GM10266 (cell line): ENCODE results near the gene PDCL2.

ENCODE experiments used
- DNase-seq: peaks from one replicate; pipeline ENCODE4 v3.0.0; 2012; ENCODE audit errors: extremely low spot score
- CTCF ChIP-seq: IDR thresholded peaks from 2 replicates; pipeline ENCODE4 v1.5.1; 2012; ENCODE audit warnings: mild to moderate bottlenecking, low read depth; ENCODE audit not compliant: control insufficient read depth, insufficient read depth; ENCODE audit errors: missing control alignments

The PDCL2 gene

GRCh38 chr4:55518442-55518841 lies 73.6 kb downstream of the PDCL2 start:
- no peak for DNase-seq
- TF ChIP-seq CTCF: no peak

- DNase-seq: no peak
- no peak for TF ChIP-seq CTCF
These were observed 74.4 kb downstream of the PDCL2 start for GRCh38 chr4:55517526-55518229.

- no peak for TF ChIP-seq CTCF
- DNase-seq: no peak
These were observed 79.0 kb downstream of the PDCL2 start for GRCh38 chr4:55512922-55513571.

GRCh38 chr4:55512077-55512476 lies 80.0 kb downstream of the PDCL2 start:
- TF ChIP-seq CTCF: no peak
- DNase-seq: no peak

GRCh38 chr4:55510685-55511084 lies 81.4 kb downstream of the PDCL2 start:
- no peak for TF ChIP-seq CTCF
- no peak for DNase-seq

GRCh38 chr4:55509266-55509665 lies 82.8 kb downstream of the PDCL2 start:
- DNase-seq: no peak
- no peak for TF ChIP-seq CTCF

- no peak for TF ChIP-seq CTCF
- DNase-seq: no peak
These were observed 84.4 kb downstream of the PDCL2 start for GRCh38 chr4:55507612-55508011.
